GM12878 (cell line): ENCODE measurements around the gene UNC5B. TPM values are rescaled to one million over a fixed set of nuclear protein-coding genes. Genes with fewer than 3 reads are reported as not detected.

Source experiments
- ATAC-seq: fragments of 200-7000 bp; cut with Tn5 transposase; 3 replicates; pipeline ENCODE4 v1.9.1; 2020; ENCODE audit warnings: mild to moderate bottlenecking, moderate library complexity
- BruUV-seq: library from RNA; stranded (reverse); fragments of 400-500 nt; replicated peaks from 2 replicates; lab custom pipeline; 2021; lab: Mats Ljungman, UMichigan
- CTCF ChIA-PET: fragments of 300-600 bp; sonication (Branson Sonifier 250); formaldehyde crosslinking; extraction: SDS; loops from one replicate; lab custom pipeline; 2021; ENCODE audit warnings: inconsistent platforms; lab: Yijun Ruan, JAX
- POLR2A ChIA-PET: fragments of 350-600 bp; formaldehyde crosslinking; extraction: SDS; loops from one replicate; lab custom pipeline; 2021; ENCODE audit warnings: inconsistent platforms; lab: Charles Lee
- RAD21 ChIA-PET: fragments of 300-600 bp; sonication (Branson Sonifier 250); formaldehyde crosslinking; loops from one replicate; lab custom pipeline; 2023; ENCODE audit warnings: antibody characterized with exemption; ENCODE audit not compliant: unreplicated experiment; lab: Charles Lee
- SMC1A ChIA-PET: fragments of 300-600 bp; sonication (Branson Sonifier 250); formaldehyde crosslinking; loops from one replicate; lab custom pipeline; 2023; ENCODE audit not compliant: unreplicated experiment, uncharacterized antibody; lab: Charles Lee
- DNase-seq: peaks from one replicate; pipeline ENCODE4 v3.0.0-alpha.2; 2011; ENCODE audit warnings: low read depth, low spot score
- FAIRE-seq: peaks from 3 replicates; lab custom pipeline; 2011; peaks lifted over from hg19 to GRCh38; lab: Jason Lieb, UNC
- H2AFZ ChIP-seq: 2 replicates; pipeline ENCODE4 v1.6.0; 2011; ENCODE audit warnings: low read depth, low read length, control low read depth; ENCODE audit not compliant: control insufficient read depth
- H3K27ac ChIP-seq: 2 replicates; pipeline ENCODE4 v1.5.1; 2011; ENCODE audit warnings: control low read depth; ENCODE audit not compliant: control insufficient read depth, insufficient read depth
- H3K27me3 ChIP-seq, 2 experiments: replicated peaks in 1 of 2; 2 replicates each; pipeline versions ENCODE4 v1.6.0 to v1.6.1; 2011; ENCODE audit warnings: low read length in 1 of 2; ENCODE audit not compliant: control insufficient read depth in 2 of 2, insufficient read depth in 2 of 2
- H3K36me3 ChIP-seq, 2 experiments: 2 replicates each; pipeline ENCODE4 v1.5.1; 2011; ENCODE audit warnings: low read length in 1 of 2; ENCODE audit not compliant: control insufficient read depth in 2 of 2, insufficient read depth in 2 of 2
- H3K4me1 ChIP-seq: 2 replicates; pipeline ENCODE4 v1.6.1; 2011; ENCODE audit warnings: mild to moderate bottlenecking, low read length, moderate library complexity, mixed read lengths; ENCODE audit not compliant: control insufficient read depth, insufficient read depth
- H3K4me2 ChIP-seq: 2 replicates; pipeline ENCODE4 v1.6.0; 2011; ENCODE audit warnings: control low read depth; ENCODE audit not compliant: control insufficient read depth, insufficient read depth
- H3K4me3 ChIP-seq: fragments of 200-600 bp; sonication (generic); 2 replicates; pipeline ENCODE4 v1.5.1; 2016
- H3K79me2 ChIP-seq: 2 replicates; pipeline ENCODE4 v1.6.0; 2011; ENCODE audit warnings: low read length; ENCODE audit not compliant: control insufficient read depth, insufficient read depth
- H3K9ac ChIP-seq: 2 replicates; pipeline ENCODE4 v1.8.0; 2011; ENCODE audit warnings: low read length, control low read depth, mixed read lengths; ENCODE audit not compliant: control insufficient read depth, insufficient read depth
- H3K9me3 ChIP-seq: replicated peaks from 3 replicates; pipeline ENCODE4 v1.5.1; 2011; ENCODE audit warnings: mild to moderate bottlenecking, low read length; ENCODE audit not compliant: control insufficient read depth, insufficient read depth
- H4K20me1 ChIP-seq: 2 replicates; pipeline ENCODE4 v1.6.0; 2011; ENCODE audit not compliant: control insufficient read depth, insufficient read depth
- BRCA1 ChIP-seq: IDR thresholded peaks from 2 replicates; pipeline ENCODE4 v1.6.1; 2011; ENCODE audit warnings: low read depth, low read length, improper control_type of control experiment
- CREM ChIP-seq: IDR thresholded peaks from 2 replicates; pipeline ENCODE4 v1.6.1; 2014; ENCODE audit warnings: antibody characterized with exemption, low read depth
- FOS ChIP-seq: IDR thresholded peaks from 3 replicates; pipeline ENCODE4 v1.6.1; 2011; ENCODE audit warnings: borderline replicate concordance; ENCODE audit not compliant: insufficient read length; ENCODE audit errors: extremely low read depth
- GATAD2B ChIP-seq: fragments of 450-650 bp; conservative IDR thresholded peaks from 2 replicates; pipeline ENCODE4 v1.6.1; 2017; ENCODE audit warnings: low read depth, mild to moderate bottlenecking, moderate library complexity
- HDAC2 ChIP-seq: fragments of 200-600 bp; sonication (generic); IDR thresholded peaks from 2 replicates; pipeline ENCODE4 v1.6.1; 2017
- KAT2A ChIP-seq: conservative IDR thresholded peaks from 2 replicates; pipeline ENCODE4 v1.6.1; 2011; ENCODE audit warnings: low read depth, low read length; ENCODE audit not compliant: control insufficient read depth
- SIN3A ChIP-seq: IDR thresholded peaks from 2 replicates; pipeline ENCODE4 v1.6.1; 2012; ENCODE audit warnings: low read depth, low read length, improper control_type of control experiment
- TBL1XR1 ChIP-seq: IDR thresholded peaks from 2 replicates; pipeline ENCODE4 v1.6.1; 2012; ENCODE audit warnings: low read depth, low read length, improper control_type of control experiment
- WGBS: methylation state at CpG from one replicate; pipeline ENCODE4 v1.1.6; 2016; ENCODE audit warnings: low lambda C conversion rate; ENCODE audit not compliant: insufficient replicate concordance, insufficient coverage; ENCODE audit errors: missing lambda C conversion rate; 5-methylcytosine and 5-hydroxymethylcytosine counted together
- in situ Hi-C: fragments of 300-500 bp; cut with MboI; formaldehyde crosslinking; loops from 9 replicates; pipeline ENCODE4 v1.14.3; 2018; ENCODE audit warnings: mixed read lengths
- intact Hi-C: fragments of 100-400 bp; cut with micrococcal nuclease; formaldehyde crosslinking; loops from one replicate; pipeline ENCODE4 v1.14.2; 2022; ENCODE audit not compliant: unreplicated experiment
- polyA plus RNA-seq, 11 experiments: library from polyadenylated mRNA; depleted of rRNA in 4 of 11; unstranded in 6 of 11; stranded (reverse) in 5 of 11; fragments of >200 nt; fragmentation: Nextera tagmentation in 4 of 11; fragmentation: Illumina TruSeq in 1 of 11; extraction: Ambion mirVana in 4 of 11; extraction: Trizol in 1 of 11; gene quantifications; 1 replicate in 1 of 11; 2 replicates in 10 of 11; pipeline versions ENCODE4 v1.2.1 to v1.2.3, GENCODE V29; 2011 to 2016; ENCODE audit warnings: inconsistent platforms in 2 of 11, missing spikeins in 2 of 11, low read depth in 1 of 11
- total RNA-seq, 4 experiments: library from RNA; depleted of rRNA in 3 of 4; stranded (reverse); fragments of >200 nt in 3 of 4; fragmentation: Illumina TruSeq in 1 of 4; extraction: Trizol in 1 of 4; gene quantifications; 2 replicates each; pipeline versions ENCODE4 v1.2.1 to v1.2.3, GENCODE V29; 2013 to 2021

The UNC5B gene
- total and polyA plus RNA-seq, 10 of the 15 experiments (the other 5 are each of a cell fraction or from before 2014, with no cell fraction given), result 0.03 to 0.08 TPM; not detected in 8

GRCh38 chr10:71307469-71308085 lies 95.2 kb downstream of the UNC5B start:
- no peak for FAIRE-seq
- no peak overlapping the region for H3K27ac ChIP-seq
- SMC1A ChIA-PET, result interaction anchor here (2.0 kb wide), 1 partner anchor 11 kb away, joined by 6 read pairs; the partner anchor contains the start of gene SLC29A3
- H3K4me1 ChIP-seq, result peaks cover 9% of the 10 kb centered on the region; the same call in 1 of the 2 replicates
- no peak overlapping the region for H3K4me2 ChIP-seq
- RAD21 ChIA-PET, result no interaction called here
- H3K27me3 ChIP-seq, result no peaks in the 10 kb centered on the region
- no peak overlapping the region for H2AFZ ChIP-seq
- H3K36me3 ChIP-seq, result no peaks in the 10 kb centered on the region
- ATAC-seq, result no peak
- CTCF ChIA-PET, result interaction anchor here (1.1 to 1.9 kb wide), 5 partner anchors 12 to 401 kb away, joined by 3 to 8 read pairs (median 4); no protein-coding TSS in a partner anchor
- no TSS peak for BruUV-seq
- DNase-seq, result no peak
- TF ChIP-seq TBL1XR1 (no peak), BRCA1 (no peak)
- TF ChIP-seq, all 136 proteins: peak for 0
- POLR2A ChIA-PET, result no interaction called here
- no peak overlapping the region for H3K9ac ChIP-seq
- intact Hi-C loops (no loop called here), in situ Hi-C loops (no loop called here)
- H3K9me3 ChIP-seq, result no peaks in the 10 kb centered on the region
- no peaks in the 10 kb centered on the region for H4K20me1 ChIP-seq
- no peak overlapping the region for H3K4me3 ChIP-seq
- 40% methylated on average over 8 of the region's 8 CpGs for WGBS
- no peaks in the 10 kb centered on the region for H3K79me2 ChIP-seq

DNA sequence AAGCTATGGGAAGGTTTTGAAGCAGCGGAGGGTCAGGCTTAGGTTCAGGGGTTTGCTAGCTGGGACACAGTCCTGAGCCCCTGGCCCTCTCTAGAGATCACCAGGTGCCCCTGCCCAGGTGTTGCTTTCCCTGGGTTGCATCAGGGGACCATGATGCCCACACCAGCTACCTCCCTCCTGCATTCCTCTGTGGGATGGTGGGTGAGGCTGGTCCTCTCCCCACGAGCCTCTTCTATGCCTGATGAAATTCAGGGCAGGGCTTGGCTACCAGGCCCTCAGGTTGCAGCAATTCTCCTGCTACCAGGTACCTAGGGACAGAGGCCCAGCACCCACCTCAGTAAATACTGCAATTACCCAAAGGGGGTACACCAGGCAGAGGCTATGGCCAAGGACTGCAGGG lies 95.9 kb downstream of the UNC5B start:
- CTCF ChIA-PET, result interaction anchor here (1.1 to 2.1 kb wide), 6 partner anchors 8 to 400 kb away, joined by 3 to 6 read pairs (median 4); no protein-coding TSS in a partner anchor
- RAD21 ChIA-PET, result interaction anchor here (0.7 to 1.6 kb wide), 3 partner anchors 11 to 400 kb away, joined by 3 read pairs; partner anchors contain the start of gene SLC29A3
- no peak overlapping the region for H3K9ac ChIP-seq
- H3K79me2 ChIP-seq, result no peaks in the 10 kb centered on the region
- no TSS peak for BruUV-seq
- peaks cover 9% of the 10 kb centered on the region; the same call in 1 of the 2 replicates for H3K4me1 ChIP-seq
- no peak overlapping the region for H3K27ac ChIP-seq
- no peak for ATAC-seq
- H3K4me2 ChIP-seq, result no peak overlapping the region
- in situ Hi-C loops, result no loop called here
- no peaks in the 10 kb centered on the region for H4K20me1 ChIP-seq
- SMC1A ChIA-PET, result interaction anchor here (2.0 kb wide), 1 partner anchor 11 kb away, joined by 6 read pairs; the partner anchor contains the start of gene SLC29A3
- intact Hi-C loops, result no loop called here
- WGBS, result 21% methylated on average over 2 of the region's 2 CpGs
- no peaks in the 10 kb centered on the region for H3K36me3 ChIP-seq
- TF ChIP-seq FOS (no peak), KAT2A (no peak), HDAC2 (no peak), SIN3A (no peak), CREM (no peak), GATAD2B (no peak)
- no peak for FAIRE-seq
- no peak overlapping the region for H2AFZ ChIP-seq
- POLR2A ChIA-PET, result no interaction called here
- no peak for DNase-seq
- no peak overlapping the region for H3K4me3 ChIP-seq
- no peaks in the 10 kb centered on the region for H3K9me3 ChIP-seq
- H3K27me3 ChIP-seq, result no peaks in the 10 kb centered on the region
